ENCODE data around the gene ADAMTS3.

ADAMTS3 gene

DNA sequence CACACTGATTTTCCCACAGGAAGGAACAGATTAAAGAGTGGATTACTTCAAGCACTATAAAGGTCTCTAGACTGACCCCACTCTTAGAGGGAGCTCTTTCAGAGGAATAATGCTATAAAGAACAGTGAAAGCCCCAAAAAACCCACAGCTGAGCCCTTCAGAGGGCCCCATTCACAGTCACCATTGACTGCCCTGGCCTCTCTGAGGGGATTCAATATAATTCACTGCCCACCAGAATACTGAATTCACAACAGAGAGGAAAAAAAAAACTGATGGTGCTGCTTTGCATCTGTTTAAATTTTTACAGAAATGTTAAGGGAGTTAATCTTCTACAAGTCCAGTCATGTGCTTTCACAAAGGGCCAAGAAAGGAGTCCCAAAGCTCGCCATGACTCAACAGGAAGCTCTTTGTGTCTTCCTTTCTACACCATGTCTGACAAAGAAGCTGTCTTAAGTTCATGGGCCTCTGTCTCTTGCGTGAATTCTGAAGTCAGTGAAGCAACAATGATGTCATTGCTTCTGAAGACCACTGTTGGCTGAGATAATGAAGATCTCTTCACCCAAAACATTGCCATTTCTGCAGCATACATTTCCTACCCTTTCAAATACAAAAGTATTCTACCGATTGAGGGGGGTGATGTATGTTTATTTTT lies 174.9 kb downstream of the ADAMTS3 start:
- DNase-seq = no peak

DNA sequence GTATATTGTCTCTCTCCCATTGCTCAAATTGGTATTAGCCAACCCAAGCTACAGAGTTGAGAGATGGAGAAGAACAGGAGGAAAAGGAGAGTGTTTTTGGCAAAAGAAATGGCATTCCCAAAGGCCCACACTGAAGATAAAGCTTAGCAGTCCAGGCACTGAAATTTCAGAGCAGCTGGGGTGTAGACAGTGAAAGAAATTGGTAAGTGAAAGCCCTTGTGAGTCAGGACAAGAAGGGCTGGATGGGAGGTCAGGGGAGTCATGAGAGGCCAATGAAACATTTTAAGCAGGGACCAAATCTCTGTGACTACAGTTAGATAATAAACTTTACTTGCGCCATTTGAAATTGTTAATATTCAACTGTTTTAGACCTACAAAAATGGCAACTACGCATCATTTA lies 177.7 kb downstream of the ADAMTS3 start:
- no peak for DNase-seq

DNA sequence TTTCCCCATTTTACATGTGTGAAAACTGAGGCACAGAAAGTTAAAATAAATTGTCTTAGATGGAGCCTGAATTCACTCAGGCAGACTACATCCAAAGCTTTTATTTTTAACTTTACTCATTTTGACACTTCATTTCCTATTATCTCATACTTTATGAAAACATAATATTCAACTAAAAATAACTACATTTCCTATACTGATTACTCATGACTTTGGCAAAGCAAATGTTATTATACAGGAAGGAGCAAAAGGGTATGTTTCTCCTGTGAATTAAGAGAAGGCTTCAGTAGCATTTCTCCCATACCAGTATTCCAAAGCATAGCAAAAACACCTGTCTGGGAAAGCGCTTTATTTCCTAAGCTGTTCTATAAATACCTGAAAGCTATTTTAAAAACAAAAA lies 178.6 kb downstream of the ADAMTS3 start:
- DNase-seq = no peak

DNA sequence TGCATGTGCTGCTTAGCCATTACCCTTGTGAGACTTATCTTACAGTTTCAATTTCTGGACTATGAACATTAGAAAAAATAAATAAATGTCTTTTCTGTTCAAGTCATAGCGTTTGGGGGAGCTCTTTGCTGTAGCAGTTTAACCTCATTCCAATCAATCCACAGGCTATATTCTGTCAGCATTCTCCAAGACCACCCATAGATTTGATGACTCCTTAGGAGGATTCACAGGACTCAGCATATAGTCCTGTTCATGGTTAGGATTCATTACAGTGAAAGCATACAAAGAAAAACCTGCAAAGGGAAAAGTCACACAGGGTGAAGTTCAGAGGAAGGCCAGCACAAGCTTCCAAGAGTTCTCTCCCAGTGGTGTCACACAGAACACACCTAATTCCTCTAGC lies 180.5 kb downstream of the ADAMTS3 start:
- no peak for DNase-seq

DNA sequence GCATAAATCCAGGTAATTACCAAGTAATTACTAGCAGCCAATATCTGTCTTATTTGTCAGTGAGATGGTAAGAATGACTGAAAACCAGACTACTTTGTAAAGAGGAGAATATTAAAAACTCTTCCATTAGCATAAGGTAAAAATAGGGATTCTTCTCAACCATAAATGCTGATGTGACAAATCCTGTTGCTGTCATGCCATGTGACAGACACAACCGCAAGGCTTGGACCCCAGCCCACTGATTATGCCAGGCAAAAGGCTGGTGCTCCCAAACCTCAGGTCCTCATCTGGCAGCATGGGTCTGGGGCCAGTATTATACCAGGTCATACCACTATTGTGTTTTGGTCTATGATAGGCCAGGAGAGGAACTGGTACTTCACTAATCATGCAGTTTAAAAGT lies 181.1 kb downstream of the ADAMTS3 start:
- DNase-seq = no peak

DNA sequence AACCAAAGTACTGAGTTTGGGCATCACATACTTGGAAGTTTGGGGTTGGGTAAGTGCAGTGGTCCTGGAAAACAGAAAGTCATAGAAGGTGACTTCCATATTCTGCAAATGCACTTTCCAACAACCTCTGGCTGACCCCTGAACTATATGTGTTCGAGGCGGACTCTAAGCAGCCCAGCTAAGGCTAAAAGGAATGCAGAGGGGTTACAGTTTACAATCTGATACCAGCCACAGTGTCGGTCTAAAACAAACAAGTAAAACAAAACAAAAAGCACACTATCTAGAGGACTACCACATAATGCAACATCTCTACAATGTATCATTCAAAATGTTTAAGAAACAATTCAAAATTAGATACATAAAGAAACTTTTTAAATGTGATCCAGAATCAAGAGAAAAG lies 185.6 kb downstream of the ADAMTS3 start:
- no peak for DNase-seq

DNA sequence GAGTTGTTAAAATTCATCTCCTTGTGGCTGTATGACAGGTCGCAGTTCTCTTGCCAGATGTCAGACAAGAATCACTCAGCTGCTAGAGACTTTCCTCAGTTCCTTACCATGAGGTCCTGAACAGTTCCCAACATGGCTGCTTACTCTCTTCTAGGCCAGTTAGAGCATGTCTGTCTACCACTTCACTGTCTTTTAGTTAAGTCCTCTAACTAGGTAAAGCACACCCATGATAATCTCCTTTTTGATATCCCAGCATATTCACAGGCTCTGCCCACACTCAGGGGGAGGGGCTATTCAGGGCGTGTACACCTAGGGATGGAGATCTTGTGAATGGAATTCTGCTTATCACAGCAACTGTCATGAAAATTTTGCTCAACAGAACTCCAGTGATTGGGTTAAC lies 190.1 kb downstream of the ADAMTS3 start:
- no peak for DNase-seq

DNA sequence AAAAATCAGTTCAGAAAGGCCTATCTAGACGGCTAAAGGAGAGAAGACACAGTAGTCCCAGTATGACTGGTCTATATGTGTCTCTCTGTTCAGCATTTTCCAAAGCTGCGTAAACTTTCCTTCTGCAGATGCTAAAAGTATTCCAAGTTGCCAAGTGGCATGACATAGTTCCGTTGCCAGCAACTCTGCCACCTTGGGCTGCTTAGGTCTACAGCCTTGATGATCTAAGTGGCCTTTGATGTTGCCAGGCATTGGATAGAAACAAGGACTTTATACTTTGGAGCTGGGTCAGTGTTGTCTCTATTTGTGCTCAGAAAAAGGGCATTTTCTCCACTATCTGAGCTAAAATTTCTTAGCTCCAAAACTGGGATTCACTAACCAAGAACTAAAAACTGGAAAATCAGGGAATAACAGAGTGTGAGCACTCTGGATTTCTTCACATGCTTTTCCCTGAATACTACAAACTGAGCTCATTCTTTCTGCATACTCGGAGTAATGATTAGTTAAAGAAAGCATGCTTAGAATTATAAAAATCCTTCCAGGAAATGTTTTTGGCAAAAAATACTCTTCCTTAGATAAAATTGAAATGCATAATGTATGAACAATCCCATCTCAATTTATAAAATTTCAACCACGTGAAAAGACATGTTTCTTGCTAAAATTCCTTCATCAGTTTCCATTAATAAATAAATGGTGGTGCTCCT lies 191.4 kb downstream of the ADAMTS3 start:
- no peak for DNase-seq

DNA sequence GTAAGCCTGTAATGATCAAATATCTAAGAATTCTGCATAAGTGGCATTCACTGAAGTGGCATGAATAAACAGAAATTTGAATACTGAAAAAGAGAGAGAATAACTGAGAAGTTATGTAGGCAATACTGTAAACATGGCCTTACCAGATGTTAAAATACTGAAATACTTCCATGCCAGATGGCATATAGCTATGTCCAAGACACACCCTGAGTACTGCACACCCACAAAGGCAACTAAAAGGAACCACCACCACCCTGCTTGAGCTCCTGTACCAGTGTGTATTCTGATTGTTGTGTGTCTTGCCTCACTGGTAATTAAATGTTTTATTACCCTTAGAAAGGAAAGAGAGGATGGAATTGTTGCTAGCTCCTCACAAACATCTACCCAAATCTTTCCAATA lies 192.1 kb downstream of the ADAMTS3 start:
- no peak for DNase-seq

DNA sequence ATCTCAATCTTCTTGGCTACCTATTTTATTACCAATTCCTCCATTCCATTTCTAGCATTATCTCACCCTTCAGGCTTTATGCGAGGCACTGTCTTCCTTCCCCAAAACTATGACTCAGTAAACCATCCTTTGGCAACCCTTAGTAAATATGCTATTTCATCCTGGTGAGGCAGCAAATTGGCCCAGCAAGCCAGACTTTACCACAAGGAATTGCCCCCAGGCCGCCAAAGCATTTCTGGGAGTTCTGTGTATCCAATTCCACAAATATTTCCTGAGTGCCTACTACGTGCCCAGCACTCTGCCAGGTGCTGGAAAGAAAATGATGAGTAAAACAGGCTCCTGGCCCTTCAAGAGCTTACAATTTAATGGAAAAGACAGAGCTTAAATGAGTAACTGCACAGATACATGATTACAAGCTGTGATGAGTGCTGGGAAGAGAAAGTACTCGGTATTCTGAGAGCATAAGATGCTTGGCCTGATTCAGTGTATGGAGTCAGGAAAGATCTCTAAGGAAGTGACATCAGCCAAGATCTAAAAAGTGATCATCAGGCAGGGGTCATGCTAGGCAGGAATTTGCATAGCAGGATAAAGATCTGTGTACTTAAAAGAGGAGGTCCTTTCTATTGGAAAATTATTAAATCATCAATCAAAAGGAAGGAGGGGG lies 193.8 kb downstream of the ADAMTS3 start:
- DNase-seq = no peak

DNA sequence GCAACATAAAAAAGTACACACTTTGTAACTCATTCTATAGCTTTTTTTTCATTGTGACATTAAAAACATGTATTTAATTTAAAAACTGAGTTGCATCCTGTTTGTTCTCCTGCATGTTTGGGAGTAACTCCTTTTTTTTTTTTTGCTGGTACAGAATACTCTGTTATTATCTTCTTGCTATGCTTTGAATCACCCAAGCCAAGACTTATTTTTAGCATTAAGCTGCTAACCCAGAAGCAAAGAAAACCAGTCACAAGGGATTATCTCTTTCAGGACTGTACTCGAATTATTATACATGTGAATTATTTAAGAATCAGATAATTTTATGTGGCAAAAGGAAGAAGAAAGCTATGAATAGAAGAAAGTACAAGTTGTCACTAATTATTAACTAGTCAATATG lies 194.9 kb downstream of the ADAMTS3 start:
- DNase-seq = no peak

DNA sequence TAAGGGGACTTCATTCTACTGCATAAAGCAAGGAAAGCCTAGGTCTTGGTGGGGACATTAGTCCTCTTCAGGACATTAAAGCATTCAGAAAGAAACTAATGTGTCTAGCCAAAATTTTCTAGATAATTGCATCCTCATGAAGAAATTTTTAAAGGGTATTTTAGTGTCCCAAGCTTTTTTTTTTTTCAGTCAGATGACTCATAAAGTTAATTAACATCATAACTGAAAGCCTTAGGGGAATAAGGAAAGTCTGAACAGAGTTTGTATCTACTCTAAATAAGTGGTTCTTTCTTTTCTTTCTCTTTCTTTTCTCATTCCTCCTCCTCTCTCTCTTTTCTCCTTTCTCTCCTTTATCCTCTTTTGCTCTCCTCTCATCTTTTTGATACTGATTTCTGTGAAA lies 202.4 kb downstream of the ADAMTS3 start:
- no peak for DNase-seq

DNA sequence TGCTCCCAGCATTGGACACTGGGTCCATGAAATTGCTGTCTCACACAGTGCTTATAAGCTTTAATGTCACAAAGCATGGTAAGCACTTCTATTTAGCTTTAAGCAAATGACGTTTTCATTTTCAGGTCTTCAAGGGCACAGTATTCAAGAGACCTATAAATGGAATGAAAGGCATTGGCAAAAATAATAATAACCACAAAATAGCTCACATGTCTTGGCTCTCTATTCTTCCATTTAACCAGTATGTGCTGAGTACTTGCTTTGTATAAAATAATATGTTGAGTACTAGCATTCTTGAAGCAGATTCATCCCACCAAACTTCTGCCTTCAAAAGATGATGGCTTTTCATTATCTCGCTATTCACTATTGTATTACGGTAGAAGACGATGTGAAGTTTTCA lies 203.0 kb downstream of the ADAMTS3 start:
- no peak for DNase-seq

DNA sequence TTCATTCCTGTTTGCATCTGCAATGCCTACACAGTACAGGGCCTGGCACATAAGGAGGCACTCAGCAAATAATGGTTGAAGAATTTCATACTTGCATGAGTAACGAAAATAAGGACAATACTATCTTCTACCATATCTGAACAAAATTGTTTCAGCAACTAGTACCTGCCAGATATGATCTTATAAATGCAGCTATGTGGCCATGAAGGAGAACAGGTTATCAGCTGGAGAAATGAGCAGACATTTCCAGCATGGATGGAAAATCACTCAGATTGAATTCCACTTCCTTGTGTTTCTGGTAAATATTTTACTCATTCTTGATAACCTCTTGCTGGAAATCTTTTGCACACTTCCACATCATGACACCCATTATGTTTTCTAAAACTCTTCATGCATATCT lies 204.0 kb downstream of the ADAMTS3 start:
- DNase-seq = no peak

DNA sequence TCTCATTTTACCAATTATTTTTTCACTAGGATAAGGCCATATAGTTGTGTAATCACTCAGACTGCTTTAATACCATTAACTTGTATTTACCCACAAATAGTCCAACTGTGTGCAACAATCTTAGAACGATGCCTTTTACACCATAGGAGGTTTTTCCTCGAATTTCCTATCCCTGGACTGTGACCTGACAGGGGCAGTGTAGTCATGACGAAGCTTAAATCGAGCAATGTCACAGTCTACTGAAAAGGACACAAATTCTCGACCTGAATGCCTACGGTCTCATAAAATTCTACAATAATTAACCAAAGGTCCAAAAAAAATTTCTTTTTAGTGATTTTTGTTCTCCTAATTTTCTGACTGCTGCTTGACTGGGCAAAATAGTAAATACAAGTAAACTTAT lies 208.9 kb downstream of the ADAMTS3 start:
- no peak for DNase-seq

DNA sequence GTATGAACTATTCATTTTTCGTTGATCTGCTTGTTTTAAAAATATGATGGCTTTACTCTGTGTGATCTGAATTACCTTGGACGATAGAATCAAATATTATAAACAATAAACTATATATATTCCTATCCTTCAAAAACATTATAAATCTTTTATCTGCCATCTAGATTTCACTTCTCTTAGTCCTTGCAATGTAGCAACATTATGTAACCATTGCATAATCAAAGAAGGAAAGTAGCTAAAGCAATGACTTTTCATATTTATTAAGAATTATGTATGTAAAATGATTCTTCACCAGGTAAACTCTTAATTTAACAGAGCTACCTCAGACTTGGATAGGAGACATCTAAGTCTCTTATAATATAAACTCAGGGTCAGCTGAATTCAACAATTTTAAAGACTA lies 210.5 kb downstream of the ADAMTS3 start:
- DNase-seq = no peak

DNA sequence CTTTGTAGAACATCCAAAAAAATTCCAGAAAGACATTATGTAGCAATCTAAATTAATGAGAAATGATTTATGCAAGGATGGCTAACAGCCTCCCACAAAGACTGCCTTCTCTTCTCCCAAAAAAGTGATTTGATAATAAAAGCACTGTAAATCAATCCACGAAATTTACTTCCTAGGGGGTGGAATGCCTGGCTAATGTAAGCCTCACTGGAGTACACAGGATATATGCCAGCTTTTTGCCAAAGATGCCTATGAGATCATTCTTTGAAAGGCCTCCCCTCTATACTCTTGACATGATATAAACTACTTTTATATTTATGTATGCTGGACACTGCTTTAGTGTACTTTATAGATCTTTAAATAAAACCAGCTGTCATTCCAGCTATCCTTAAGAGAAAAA lies 211.1 kb downstream of the ADAMTS3 start:
- DNase-seq = no peak

DNA sequence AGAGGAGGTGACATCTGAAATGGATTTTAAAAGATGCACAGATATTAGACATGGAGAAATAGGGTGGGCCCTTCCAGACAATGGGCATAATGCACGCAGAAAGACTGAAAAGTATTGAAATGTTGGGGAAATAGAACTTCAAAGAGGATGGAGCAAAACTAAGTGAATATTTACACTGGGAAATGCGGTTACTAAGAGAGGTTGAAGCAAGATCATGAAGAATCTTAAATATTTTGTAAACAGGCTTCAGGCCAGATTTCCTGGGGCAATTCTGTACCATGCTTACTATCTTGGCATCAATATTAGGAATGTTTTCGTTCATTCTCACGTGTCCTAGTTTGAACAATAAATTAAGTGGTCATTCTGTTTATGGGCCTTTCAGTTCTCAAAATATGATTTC lies 216.3 kb downstream of the ADAMTS3 start:
- DNase-seq = no peak

DNA sequence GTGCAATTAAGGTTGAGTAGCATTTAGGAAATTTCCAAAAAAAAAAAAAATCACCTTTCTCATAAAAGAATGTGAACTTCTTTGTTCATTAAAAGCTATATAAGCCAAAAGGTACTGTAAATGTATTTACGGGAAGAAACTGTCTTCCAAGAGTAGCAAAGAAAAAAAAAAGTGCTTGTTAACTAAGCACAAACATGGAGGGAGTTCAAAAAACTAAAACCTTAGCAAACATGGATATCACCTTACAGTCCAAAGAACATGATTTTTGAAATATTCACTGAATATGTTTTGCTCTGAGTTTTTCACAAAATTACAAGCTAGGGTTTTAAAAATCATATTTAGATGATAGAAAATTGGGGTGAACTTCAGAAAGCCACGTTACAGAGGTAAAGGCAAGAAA lies 217.5 kb downstream of the ADAMTS3 start:
- DNase-seq = no peak

DNA sequence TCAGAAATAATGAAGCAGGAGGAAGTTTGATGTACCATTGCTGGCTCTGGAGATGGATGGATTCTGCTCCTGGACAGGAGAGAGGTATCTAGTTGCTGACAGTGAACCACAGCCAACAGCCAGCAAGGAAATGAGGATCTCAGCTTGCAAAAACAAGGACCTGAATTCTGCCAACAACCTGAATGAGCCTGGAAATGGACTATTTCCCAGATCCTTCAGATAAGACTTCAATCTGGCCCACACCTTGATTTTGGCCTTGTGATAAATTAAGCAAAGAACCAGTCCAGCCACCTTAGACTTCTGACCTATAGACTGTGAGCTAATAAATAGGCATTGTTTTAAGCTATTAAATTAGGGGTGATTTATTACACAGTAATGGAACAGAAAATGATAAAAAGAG lies 220.3 kb downstream of the ADAMTS3 start:
- no peak for DNase-seq

DNA sequence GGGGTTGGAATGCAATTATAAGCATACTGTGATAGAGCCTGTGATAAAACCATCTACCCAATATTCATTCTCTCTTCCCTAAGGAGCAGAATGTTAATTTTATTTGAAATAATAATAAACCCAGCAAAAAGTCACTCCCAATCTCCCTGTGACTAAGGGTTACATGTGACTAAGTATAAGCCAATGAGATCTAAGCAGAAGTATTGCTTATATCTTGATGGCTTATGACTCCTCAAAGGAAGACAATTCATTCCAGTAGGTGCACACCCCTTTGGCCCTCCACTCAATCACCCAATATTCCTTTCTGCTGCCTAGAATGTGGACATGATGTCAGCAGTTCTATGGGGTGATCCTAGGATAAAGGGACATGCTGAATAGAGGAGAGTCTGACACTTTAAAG lies 224.6 kb downstream of the ADAMTS3 start:
- DNase-seq = no peak

DNA sequence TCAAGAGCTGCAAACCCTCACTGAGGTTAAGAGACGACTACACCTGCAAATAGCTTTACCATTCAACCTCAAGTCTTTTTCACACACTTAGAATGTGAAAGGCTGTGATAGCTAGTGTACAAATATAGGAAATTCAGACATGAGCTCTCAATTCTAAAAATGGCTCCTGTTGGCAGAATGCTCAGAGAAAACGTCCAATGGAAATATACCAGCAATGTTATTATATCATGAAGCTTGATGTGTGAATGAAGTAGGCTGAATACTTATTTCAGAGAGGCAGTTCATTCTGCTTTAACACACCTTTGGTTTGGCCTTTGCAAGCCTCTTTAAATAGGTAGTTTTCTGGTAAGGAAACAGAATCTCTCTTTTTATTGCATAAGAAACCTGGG lies 227.6 kb downstream of the ADAMTS3 start:
- no peak for DNase-seq

DNA sequence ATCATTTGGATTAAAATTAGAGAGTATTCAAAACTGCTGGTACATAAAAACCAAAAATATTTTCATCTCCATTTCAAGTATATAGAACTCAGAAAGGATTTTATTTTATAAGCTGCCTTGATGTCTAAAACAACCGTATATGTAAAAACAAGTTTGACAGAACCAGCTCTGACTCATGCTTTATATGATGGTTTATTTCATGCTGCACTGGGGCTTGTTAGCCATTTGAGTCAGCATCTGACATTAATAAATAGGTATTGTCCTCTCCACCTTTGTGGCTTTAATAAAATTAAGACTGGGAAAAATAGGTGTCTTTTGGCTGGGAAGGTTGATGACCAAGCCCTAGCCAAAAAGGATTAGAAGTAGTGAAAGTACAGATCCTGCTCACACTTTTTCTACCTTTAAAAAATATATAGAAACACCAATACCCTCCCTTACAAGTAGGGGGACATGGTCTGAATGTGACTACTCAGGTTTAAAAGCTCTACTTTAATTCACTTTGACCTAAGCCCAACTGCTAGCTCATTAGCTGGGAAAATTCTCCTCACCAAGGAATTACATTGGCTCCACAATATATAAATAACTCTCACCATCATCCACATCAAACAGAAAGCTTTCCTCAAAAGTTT lies 228.1 kb downstream of the ADAMTS3 start:
- no peak for DNase-seq

DNA sequence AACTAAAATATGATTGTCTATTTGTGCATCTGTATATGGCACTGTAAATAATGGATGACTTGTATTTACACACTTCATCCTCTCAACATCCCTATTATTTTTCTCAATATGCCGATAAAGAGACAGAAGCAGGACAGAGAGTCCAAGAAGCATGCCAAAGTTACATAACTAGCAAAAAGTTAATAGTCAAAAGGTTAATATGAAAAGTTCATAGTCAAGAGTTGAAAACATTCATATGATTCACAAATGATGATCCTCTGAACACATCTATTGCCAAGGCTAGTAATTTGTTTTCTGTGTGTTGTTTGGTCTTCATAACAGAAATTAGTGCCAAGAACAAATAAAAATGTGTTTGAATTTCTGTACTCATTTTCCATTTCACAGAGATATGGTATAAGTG lies 231.0 kb downstream of the ADAMTS3 start:
- no peak for DNase-seq

Data from activated CD4-positive, alpha-beta T cell treated with anti-CD3 and anti-CD28 coated beads, Interleukin-2, amount 50 U/mL, for 4 hours (primary cell).